DMS79 (cell line): ENCODE measurements around the gene UBAC2.
"Not testable (repeated sequence)": the region's sequence is repeated elsewhere in the genome, so short reads cannot be mapped to it uniquely, and the experiment has no call there.

ENCODE experiments used
- DNase-seq: peaks from one replicate; lab custom pipeline; 2025; lab: John Stamatoyannopoulos, UW

Gene UBAC2

GRCh38 chr13:99185606-99186005, 15.0 kb upstream of the UBAC2 start:
- DNase-seq, result no peak

- no peak for DNase-seq
These were observed 10.3 kb upstream of the UBAC2 start for GRCh38 chr13:99190147-99190985.

- no peak for DNase-seq
These were observed 9.2 kb upstream of the UBAC2 start for GRCh38 chr13:99191336-99191899.

- no peak for DNase-seq
These were observed 8.7 kb upstream of the UBAC2 start for GRCh38 chr13:99191900-99192399.

GRCh38 chr13:99192480-99192879, 8.2 kb upstream of the UBAC2 start:
- DNase-seq, result no peak

GRCh38 chr13:99193152-99193551, 7.5 kb upstream of the UBAC2 start:
- DNase-seq, result no peak

- DNase-seq, result no peak
These were observed 4.1 kb upstream of the UBAC2 start for GRCh38 chr13:99196466-99197116.

- no peak for DNase-seq
These were observed 3.5 kb upstream of the UBAC2 start for GRCh38 chr13:99197117-99197651.

GRCh38 chr13:99199541-99200431, 868 bp upstream of the UBAC2 start:
- DNase-seq, result no peak

- no peak for DNase-seq
These were observed 3.2 kb downstream of the UBAC2 start for GRCh38 chr13:99203601-99204579.

- no peak for DNase-seq
These were observed 5.1 kb downstream of the UBAC2 start for GRCh38 chr13:99205621-99206220.

- no peak for DNase-seq
These were observed 5.6 kb downstream of the UBAC2 start for GRCh38 chr13:99206226-99206625.

- no peak for DNase-seq
These were observed 6.2 kb downstream of the UBAC2 start for GRCh38 chr13:99206873-99207272.

- DNase-seq, result no peak
These were observed 6.9 kb downstream of the UBAC2 start for GRCh38 chr13:99207511-99207910.

- no peak for DNase-seq
These were observed 7.5 kb downstream of the UBAC2 start for GRCh38 chr13:99208185-99208584.

- no peak for DNase-seq
These were observed 8.3 kb downstream of the UBAC2 start for GRCh38 chr13:99208845-99209527.

GRCh38 chr13:99210627-99211026, 10.0 kb downstream of the UBAC2 start:
- not testable (repeated sequence) for DNase-seq

- DNase-seq, result no peak
These were observed 10.9 kb downstream of the UBAC2 start for GRCh38 chr13:99211421-99212035.

- no peak for DNase-seq
These were observed 13.6 kb downstream of the UBAC2 start for GRCh38 chr13:99214232-99214631.
